HepG2 (cell line): ENCODE measurements around the gene SREBF1. TPM values are rescaled to one million over a fixed set of nuclear protein-coding genes. Genes with fewer than 3 reads are reported as not detected.
A peak's percentile ranks its signal among the peaks of the same experiment; 100 is the strongest.

Experiments used
- BRCA1 ChIP-seq: sonication (generic); formaldehyde crosslinking; IDR thresholded peaks from 2 replicates; pipeline ENCODE4 v1.4.0; 2020; ENCODE audit warnings: missing genetic modification reagents
- CCAR2 ChIP-seq: fragments of 200-400 bp; formaldehyde crosslinking; optimal IDR thresholded peaks from 2 replicates; pipeline ENCODE3; 2018; ENCODE audit warnings: low read depth, mild to moderate bottlenecking, low read length, moderate library complexity
- CREM ChIP-seq, 2 experiments: sonication (generic) in 1 of 2; formaldehyde crosslinking in 1 of 2; IDR thresholded peaks; 2 replicates each; pipeline versions ENCODE4 v1.4.0 to v1.6.1; 2016 to 2020; ENCODE audit warnings: antibody characterized with exemption in 1 of 2, mild to moderate bottlenecking in 1 of 2, missing genetic modification reagents in 1 of 2
- FOXP1 ChIP-seq, 2 experiments: fragments of 450-650 bp in 1 of 2; IDR thresholded peaks; 2 replicates each; pipeline ENCODE4 v1.6.1; 2017 to 2018; ENCODE audit warnings: antibody characterized with exemption in 1 of 2
- IRF9 ChIP-seq: sonication (generic); formaldehyde crosslinking; IDR thresholded peaks from 2 replicates; pipeline ENCODE4 v1.8.0; 2022; ENCODE audit warnings: missing genetic modification reagents, mild to moderate bottlenecking, borderline replicate concordance
- KLF13 ChIP-seq: sonication (generic); formaldehyde crosslinking; IDR thresholded peaks from 2 replicates; pipeline ENCODE4 v1.4.0; 2020; ENCODE audit warnings: mild to moderate bottlenecking, missing genetic modification reagents
- PRDM15 ChIP-seq: sonication (generic); formaldehyde crosslinking; IDR thresholded peaks from 2 replicates; pipeline ENCODE4 v1.4.0; 2020; ENCODE audit warnings: missing genetic modification reagents
- RBM22 ChIP-seq: fragments of 200-400 bp; formaldehyde crosslinking; optimal IDR thresholded peaks from 2 replicates; pipeline ENCODE3; 2017; ENCODE audit warnings: mild to moderate bottlenecking, low read length, moderate library complexity
- SAFB2 ChIP-seq: sonication (generic); formaldehyde crosslinking; IDR thresholded peaks from 2 replicates; pipeline ENCODE4 v1.5.1; 2020; ENCODE audit warnings: missing genetic modification reagents, low read depth, mild to moderate bottlenecking, borderline replicate concordance
- TAF15 ChIP-seq: fragments of 200-400 bp; formaldehyde crosslinking; IDR thresholded peaks from one replicate; pipeline ENCODE4 v1.6.1; 2018; ENCODE audit warnings: mild to moderate bottlenecking, low read depth, low read length; ENCODE audit not compliant: poor library complexity, severe bottlenecking
- TEF ChIP-seq: sonication (generic); formaldehyde crosslinking; IDR thresholded peaks from 2 replicates; pipeline ENCODE4 v1.5.0; 2020; ENCODE audit warnings: missing genetic modification reagents
- YY1 ChIP-seq: IDR thresholded peaks from 2 replicates; pipeline ENCODE4 v1.6.1; 2011; ENCODE audit warnings: low read length, low read depth, moderate library complexity, mild to moderate bottlenecking; ENCODE audit not compliant: insufficient read depth, insufficient replicate concordance
- ZFP1 ChIP-seq: IDR thresholded peaks from 2 replicates; pipeline ENCODE4 v1.6.1; 2016
- ZNF160 ChIP-seq: sonication (generic); formaldehyde crosslinking; IDR thresholded peaks from 2 replicates; pipeline ENCODE4 v1.8.0; 2022; ENCODE audit warnings: mild to moderate bottlenecking, inconsistent platforms, missing genetic modification reagents
- ZNF276 ChIP-seq: sonication (generic); formaldehyde crosslinking; IDR thresholded peaks from 2 replicates; pipeline ENCODE4 v1.4.0; 2020; ENCODE audit warnings: mild to moderate bottlenecking, low read depth, missing genetic modification reagents
- ZNF530 ChIP-seq: sonication (generic); formaldehyde crosslinking; IDR thresholded peaks from 2 replicates; pipeline ENCODE4 v1.5.0; 2020; ENCODE audit warnings: low read depth, mild to moderate bottlenecking, missing genetic modification reagents
- ZNF816 ChIP-seq: sonication (generic); formaldehyde crosslinking; IDR thresholded peaks from 2 replicates; pipeline ENCODE4 v1.8.0; 2022; ENCODE audit warnings: missing genetic modification reagents, mild to moderate bottlenecking, borderline replicate concordance
- polyA plus RNA-seq, 8 experiments: library from polyadenylated mRNA; depleted of rRNA in 3 of 8; stranded (reverse) in 7 of 8; unstranded in 1 of 8; fragments of >200 nt; fragmentation: Illumina TruSeq in 4 of 8; extraction: Trizol in 4 of 8; gene quantifications; 2 replicates each; pipeline versions ENCODE4 v1.2.1 to v1.2.3, GENCODE V29; 2011 to 2016; ENCODE audit warnings: low read depth in 4 of 8, missing spikeins in 1 of 8, mixed read lengths in 1 of 8; ENCODE audit not compliant: insufficient read depth in 1 of 8
- total RNA-seq, 5 experiments: library from RNA; depleted of rRNA; stranded (reverse); fragments of >200 nt; fragmentation: Illumina TruSeq; extraction: Trizol; gene quantifications; 2 replicates each; pipeline ENCODE4 v1.2.3, GENCODE V29; 2016; ENCODE audit warnings: low read depth in 1 of 5
- TF ChIP-seq, protein P1 (sequence below): sonication (generic); formaldehyde crosslinking; IDR thresholded peaks from 2 replicates; pipeline ENCODE4 v1.4.0; 2020; ENCODE audit warnings: mild to moderate bottlenecking, missing genetic modification reagents
- TF ChIP-seq, protein P2 (sequence below): sonication (generic); formaldehyde crosslinking; IDR thresholded peaks from 2 replicates; pipeline ENCODE4 v1.4.0; 2020; ENCODE audit warnings: missing genetic modification reagents

Gene SREBF1
- total and polyA plus RNA-seq, 2 of the 13 experiments (the other 11 are each of a cell fraction or from before 2014, with no cell fraction given): 34.3 to 38.0 TPM

DNA sequence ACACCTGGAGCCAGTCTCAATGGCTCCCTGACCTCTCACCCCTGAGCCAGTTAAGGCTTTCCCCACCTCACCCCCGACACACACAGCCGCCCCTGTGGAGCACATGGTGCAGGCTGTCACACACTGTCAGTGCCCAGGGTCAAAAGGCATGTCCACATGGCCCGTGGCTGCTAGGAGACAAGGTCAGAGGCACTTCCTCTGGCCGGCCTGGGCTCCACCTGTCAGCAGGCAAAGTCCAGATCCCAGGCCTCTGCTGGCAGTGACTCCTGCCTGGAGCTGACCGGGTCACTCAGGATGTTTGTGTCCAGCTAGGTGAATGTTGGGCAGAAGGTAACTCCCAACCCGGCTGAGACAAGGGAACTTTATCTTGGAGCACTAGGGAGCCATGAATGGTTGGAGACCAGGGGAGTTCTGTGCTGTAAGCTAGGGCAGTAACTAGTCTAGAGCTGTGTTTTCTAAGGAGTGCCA is 6.0 kb downstream of the SREBF1 start (continued):
- TF ChIP-seq, protein P1, sequence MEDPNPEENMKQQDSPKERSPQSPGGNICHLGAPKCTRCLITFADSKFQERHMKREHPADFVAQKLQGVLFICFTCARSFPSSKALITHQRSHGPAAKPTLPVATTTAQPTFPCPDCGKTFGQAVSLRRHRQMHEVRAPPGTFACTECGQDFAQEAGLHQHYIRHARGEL (CRISPR knock-in tag): no peak
- TF ChIP-seq BRCA1 (CRISPR knock-in tag) (peak; percentile 86; the same call in 1 of the 2 replicates), ZNF276 (no peak), PRDM15 (0 out of 2 replicates have a peak, but pooled peaks have one; percentile 49), TAF15 (no peak), ZNF160 (CRISPR knock-in tag) (no peak; the same call in 1 of the 2 replicates), ZNF816 (CRISPR knock-in tag) (no peak; the same call in 1 of the 2 replicates), TEF (CRISPR knock-in tag) (no peak), FOXP1 (IDR thresholded peaks at IDR 0.05) (no peak), FOXP1 (CRISPR knock-in tag; IDR thresholded peaks at IDR 0.05) (no peak; the same call in 1 of the 2 replicates), CCAR2 (no peak), ZFP1 (CRISPR knock-in tag) (peak; percentile 55; the same call in 1 of the 2 replicates), KLF13 (no peak), YY1 (peak; percentile 69), SAFB2 (CRISPR knock-in tag) (no peak; the same call in 1 of the 2 replicates), RBM22 (no peak), CREM (IDR thresholded peaks at IDR 0.05) (peak; percentile 66; the same call in 1 of the 2 replicates), CREM (CRISPR knock-in tag; IDR thresholded peaks at IDR 0.05) (no peak), IRF9 (CRISPR knock-in tag) (peak; percentile 76; the same call in 1 of the 2 replicates), ZNF530 (CRISPR knock-in tag) (no peak)
- TF ChIP-seq, protein P2, sequence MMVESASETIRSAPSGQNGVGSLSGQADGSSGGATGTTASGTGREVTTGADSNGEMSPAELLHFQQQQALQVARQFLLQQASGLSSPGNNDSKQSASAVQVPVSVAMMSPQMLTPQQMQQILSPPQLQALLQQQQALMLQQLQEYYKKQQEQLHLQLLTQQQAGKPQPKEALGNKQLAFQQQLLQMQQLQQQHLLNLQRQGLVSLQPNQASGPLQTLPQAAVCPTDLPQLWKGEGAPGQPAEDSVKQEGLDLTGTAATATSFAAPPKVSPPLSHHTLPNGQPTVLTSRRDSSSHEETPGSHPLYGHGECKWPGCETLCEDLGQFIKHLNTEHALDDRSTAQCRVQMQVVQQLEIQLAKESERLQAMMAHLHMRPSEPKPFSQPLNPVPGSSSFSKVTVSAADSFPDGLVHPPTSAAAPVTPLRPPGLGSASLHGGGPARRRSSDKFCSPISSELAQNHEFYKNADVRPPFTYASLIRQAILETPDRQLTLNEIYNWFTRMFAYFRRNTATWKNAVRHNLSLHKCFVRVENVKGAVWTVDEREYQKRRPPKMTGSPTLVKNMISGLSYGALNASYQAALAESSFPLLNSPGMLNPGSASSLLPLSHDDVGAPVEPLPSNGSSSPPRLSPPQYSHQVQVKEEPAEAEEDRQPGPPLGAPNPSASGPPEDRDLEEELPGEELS (CRISPR knock-in tag): peak; percentile 85
